Measurements from ENCODE around the gene MAMLD1.

The MAMLD1 gene

DNA sequence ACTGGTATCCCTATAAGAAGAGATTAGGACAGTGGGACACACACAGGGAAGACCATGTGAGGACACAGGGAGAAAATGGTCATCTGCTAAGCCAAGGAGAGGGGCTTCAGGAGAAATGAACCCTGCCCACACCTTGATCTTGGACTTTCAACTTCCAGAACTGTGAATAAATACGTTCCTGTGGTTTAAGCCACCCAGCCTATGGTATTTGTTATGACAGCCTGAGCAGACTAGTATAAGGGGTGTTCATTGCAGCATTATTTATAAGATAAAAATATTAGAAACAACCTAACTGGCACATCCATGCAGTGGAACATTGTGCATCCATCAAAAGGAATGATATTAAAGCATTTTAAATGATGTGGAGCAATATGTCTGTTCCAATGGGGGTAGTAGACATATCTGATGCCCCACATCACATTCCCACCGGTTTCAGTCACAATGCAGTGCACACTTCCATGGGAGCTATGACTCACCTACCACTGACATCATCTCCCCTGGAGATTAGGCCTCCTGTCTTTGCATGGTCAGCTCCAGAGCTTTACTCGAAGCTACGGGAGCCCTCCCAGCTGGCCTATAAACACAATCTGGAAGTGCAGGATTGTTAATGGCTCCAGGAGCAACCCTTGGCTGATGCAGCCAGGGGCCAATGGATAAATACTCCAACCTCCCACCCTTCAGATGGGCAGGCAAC, 38.9 kb upstream of the MAMLD1 start (continued):
- TF ChIP-seq YY1 (tag by site-specific recombination; IDR thresholded peaks at IDR 0.05), result no peak
- 0 out of 2 replicates have a peak, but pooled peaks have one; percentile 33 for TF ChIP-seq KLF8 (tag by site-specific recombination; IDR thresholded peaks at IDR 0.05)
- no peak for TF ChIP-seq MZF1 (tag by site-specific recombination; IDR thresholded peaks at IDR 0.05; ENCODE audit: borderline replicate concordance)
- no peak for TF ChIP-seq ZNF610 (tag by site-specific recombination; IDR thresholded peaks at IDR 0.05; ENCODE audit: borderline replicate concordance)
- TF ChIP-seq, protein P1, sequence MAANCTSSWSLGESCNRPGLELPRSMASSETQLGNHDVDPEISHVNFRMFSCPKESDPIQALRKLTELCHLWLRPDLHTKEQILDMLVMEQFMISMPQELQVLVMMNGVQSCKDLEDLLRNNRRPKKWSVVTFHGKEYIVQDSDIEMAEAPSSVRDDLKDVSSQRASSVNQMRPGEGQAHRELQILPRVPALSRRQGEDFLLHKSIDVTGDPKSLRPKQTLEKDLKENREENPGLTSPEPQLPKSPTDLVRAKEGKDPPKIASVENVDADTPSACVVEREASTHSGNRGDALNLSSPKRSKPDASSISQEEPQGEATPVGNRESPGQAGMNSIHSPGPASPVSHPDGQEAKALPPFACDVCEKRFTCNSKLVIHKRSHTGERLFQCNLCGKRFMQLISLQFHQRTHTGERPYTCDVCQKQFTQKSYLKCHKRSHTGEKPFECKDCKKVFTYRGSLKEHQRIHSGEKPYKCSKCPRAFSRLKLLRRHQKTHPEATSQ (tag by site-specific recombination; IDR thresholded peaks at IDR 0.05), result no peak
- TF ChIP-seq ZNF16 (tag by site-specific recombination; IDR thresholded peaks at IDR 0.05; ENCODE audit: low read depth), result no peak
- TF ChIP-seq ZNF350 (tag by site-specific recombination; IDR thresholded peaks at IDR 0.05), result no peak
- TF ChIP-seq ZNF292 (tag by site-specific recombination; IDR thresholded peaks at IDR 0.05; ENCODE audit: borderline replicate concordance, low read depth), result no peak
- TF ChIP-seq ZNF423 (tag by site-specific recombination; IDR thresholded peaks at IDR 0.05), result 0 out of 2 replicates have a peak, but pooled peaks have one; percentile 26
- no peak for TF ChIP-seq FEZF1 (tag by site-specific recombination; IDR thresholded peaks at IDR 0.05)
- TF ChIP-seq GLIS2 (tag by site-specific recombination; IDR thresholded peaks at IDR 0.05), result peak; percentile 86
- no peak for TF ChIP-seq ZNF785 (tag by site-specific recombination; IDR thresholded peaks at IDR 0.05)
- peak; percentile 75 for TF ChIP-seq ZNF600 (tag by site-specific recombination; IDR thresholded peaks at IDR 0.05)
- no peak for TF ChIP-seq ZNF776 (tag by site-specific recombination; IDR thresholded peaks at IDR 0.05; ENCODE audit: borderline replicate concordance)
- no peak for TF ChIP-seq GLI4 (tag by site-specific recombination; IDR thresholded peaks at IDR 0.05)
- TF ChIP-seq, protein P2, sequence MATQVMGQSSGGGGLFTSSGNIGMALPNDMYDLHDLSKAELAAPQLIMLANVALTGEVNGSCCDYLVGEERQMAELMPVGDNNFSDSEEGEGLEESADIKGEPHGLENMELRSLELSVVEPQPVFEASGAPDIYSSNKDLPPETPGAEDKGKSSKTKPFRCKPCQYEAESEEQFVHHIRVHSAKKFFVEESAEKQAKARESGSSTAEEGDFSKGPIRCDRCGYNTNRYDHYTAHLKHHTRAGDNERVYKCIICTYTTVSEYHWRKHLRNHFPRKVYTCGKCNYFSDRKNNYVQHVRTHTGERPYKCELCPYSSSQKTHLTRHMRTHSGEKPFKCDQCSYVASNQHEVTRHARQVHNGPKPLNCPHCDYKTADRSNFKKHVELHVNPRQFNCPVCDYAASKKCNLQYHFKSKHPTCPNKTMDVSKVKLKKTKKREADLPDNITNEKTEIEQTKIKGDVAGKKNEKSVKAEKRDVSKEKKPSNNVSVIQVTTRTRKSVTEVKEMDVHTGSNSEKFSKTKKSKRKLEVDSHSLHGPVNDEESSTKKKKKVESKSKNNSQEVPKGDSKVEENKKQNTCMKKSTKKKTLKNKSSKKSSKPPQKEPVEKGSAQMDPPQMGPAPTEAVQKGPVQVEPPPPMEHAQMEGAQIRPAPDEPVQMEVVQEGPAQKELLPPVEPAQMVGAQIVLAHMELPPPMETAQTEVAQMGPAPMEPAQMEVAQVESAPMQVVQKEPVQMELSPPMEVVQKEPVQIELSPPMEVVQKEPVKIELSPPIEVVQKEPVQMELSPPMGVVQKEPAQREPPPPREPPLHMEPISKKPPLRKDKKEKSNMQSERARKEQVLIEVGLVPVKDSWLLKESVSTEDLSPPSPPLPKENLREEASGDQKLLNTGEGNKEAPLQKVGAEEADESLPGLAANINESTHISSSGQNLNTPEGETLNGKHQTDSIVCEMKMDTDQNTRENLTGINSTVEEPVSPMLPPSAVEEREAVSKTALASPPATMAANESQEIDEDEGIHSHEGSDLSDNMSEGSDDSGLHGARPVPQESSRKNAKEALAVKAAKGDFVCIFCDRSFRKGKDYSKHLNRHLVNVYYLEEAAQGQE (tag by site-specific recombination; IDR thresholded peaks at IDR 0.05), result no peak
- peak; percentile 76 for TF ChIP-seq ZBTB21 (tag by site-specific recombination; IDR thresholded peaks at IDR 0.05)
- TF ChIP-seq ZNF335 (tag by site-specific recombination; conservative IDR thresholded peaks at IDR 0.05), result no peak; the same call in 1 of the 2 replicates
- TF ChIP-seq, protein P3, sequence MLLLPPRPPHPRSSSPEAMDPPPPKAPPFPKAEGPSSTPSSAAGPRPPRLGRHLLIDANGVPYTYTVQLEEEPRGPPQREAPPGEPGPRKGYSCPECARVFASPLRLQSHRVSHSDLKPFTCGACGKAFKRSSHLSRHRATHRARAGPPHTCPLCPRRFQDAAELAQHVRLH (tag by site-specific recombination; IDR thresholded peaks at IDR 0.05), result no peak
- TF ChIP-seq, protein P4, sequence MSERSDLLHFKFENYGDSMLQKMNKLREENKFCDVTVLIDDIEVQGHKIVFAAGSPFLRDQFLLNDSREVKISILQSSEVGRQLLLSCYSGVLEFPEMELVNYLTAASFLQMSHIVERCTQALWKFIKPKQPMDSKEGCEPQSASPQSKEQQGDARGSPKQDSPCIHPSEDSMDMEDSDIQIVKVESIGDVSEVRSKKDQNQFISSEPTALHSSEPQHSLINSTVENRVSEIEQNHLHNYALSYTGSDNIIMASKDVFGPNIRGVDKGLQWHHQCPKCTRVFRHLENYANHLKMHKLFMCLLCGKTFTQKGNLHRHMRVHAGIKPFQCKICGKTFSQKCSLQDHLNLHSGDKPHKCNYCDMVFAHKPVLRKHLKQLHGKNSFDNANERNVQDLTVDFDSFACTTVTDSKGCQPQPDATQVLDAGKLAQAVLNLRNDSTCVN (tag by site-specific recombination; optimal IDR thresholded peaks at IDR 0.05), result no peak
- TF ChIP-seq, protein P5, sequence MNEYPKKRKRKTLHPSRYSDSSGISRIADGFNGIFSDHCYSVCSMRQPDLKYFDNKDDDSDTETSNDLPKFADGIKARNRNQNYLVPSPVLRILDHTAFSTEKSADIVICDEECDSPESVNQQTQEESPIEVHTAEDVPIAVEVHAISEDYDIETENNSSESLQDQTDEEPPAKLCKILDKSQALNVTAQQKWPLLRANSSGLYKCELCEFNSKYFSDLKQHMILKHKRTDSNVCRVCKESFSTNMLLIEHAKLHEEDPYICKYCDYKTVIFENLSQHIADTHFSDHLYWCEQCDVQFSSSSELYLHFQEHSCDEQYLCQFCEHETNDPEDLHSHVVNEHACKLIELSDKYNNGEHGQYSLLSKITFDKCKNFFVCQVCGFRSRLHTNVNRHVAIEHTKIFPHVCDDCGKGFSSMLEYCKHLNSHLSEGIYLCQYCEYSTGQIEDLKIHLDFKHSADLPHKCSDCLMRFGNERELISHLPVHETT (tag by site-specific recombination; IDR thresholded peaks at IDR 0.05), result peak; percentile 73; the same call in 1 of the 2 replicates
- TF ChIP-seq ZNF169 (tag by site-specific recombination; IDR thresholded peaks at IDR 0.05), result no peak
- no peak for TF ChIP-seq SP3 (tag by site-specific recombination; IDR thresholded peaks at IDR 0.05)
- TF ChIP-seq ZFP41 (tag by site-specific recombination; IDR thresholded peaks at IDR 0.05; ENCODE audit: borderline replicate concordance), result no peak
- TF ChIP-seq ZFP69B (tag by site-specific recombination; IDR thresholded peaks at IDR 0.05), result peak; percentile 49
- TF ChIP-seq, protein P6, sequence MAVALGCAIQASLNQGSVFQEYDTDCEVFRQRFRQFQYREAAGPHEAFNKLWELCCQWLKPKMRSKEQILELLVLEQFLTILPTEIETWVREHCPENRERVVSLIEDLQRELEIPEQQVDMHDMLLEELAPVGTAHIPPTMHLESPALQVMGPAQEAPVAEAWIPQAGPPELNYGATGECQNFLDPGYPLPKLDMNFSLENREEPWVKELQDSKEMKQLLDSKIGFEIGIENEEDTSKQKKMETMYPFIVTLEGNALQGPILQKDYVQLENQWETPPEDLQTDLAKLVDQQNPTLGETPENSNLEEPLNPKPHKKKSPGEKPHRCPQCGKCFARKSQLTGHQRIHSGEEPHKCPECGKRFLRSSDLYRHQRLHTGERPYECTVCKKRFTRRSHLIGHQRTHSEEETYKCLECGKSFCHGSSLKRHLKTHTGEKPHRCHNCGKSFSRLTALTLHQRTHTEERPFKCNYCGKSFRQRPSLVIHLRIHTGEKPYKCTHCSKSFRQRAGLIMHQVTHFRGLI (tag by site-specific recombination; IDR thresholded peaks at IDR 0.05), result no peak
- no peak for TF ChIP-seq KLF10 (tag by site-specific recombination; IDR thresholded peaks at IDR 0.05)
- no peak for TF ChIP-seq ZNF138 (tag by site-specific recombination; IDR thresholded peaks at IDR 0.05; ENCODE audit: borderline replicate concordance)
- no peak for TF ChIP-seq ZNF664 (tag by site-specific recombination; IDR thresholded peaks at IDR 0.05)
- TF ChIP-seq ZNF514 (tag by site-specific recombination; IDR thresholded peaks at IDR 0.05), result no peak
- no peak for TF ChIP-seq ZNF561 (tag by site-specific recombination; IDR thresholded peaks at IDR 0.05; ENCODE audit: borderline replicate concordance)

Measured in HEK293 (cell line).